ENCODE measurements around the gene RIC8B.

- no peak for TF ChIP-seq POLR2A (IDR thresholded peaks at IDR 0.05)
- TF ChIP-seq, protein P1, sequence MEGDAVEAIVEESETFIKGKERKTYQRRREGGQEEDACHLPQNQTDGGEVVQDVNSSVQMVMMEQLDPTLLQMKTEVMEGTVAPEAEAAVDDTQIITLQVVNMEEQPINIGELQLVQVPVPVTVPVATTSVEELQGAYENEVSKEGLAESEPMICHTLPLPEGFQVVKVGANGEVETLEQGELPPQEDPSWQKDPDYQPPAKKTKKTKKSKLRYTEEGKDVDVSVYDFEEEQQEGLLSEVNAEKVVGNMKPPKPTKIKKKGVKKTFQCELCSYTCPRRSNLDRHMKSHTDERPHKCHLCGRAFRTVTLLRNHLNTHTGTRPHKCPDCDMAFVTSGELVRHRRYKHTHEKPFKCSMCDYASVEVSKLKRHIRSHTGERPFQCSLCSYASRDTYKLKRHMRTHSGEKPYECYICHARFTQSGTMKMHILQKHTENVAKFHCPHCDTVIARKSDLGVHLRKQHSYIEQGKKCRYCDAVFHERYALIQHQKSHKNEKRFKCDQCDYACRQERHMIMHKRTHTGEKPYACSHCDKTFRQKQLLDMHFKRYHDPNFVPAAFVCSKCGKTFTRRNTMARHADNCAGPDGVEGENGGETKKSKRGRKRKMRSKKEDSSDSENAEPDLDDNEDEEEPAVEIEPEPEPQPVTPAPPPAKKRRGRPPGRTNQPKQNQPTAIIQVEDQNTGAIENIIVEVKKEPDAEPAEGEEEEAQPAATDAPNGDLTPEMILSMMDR (IDR thresholded peaks at IDR 0.05), result no peak
- no peak for TF ChIP-seq EP300 (IDR thresholded peaks at IDR 0.05)
Measured at GRCh38 chr12:106814714-106815113, 40.2 kb downstream of the RIC8B start.

Measured in tibial nerve (tissue), 4 donors.